Measurements from ENCODE around the gene COL23A1.

COL23A1 gene

GRCh38 chr5:178337334-178337741 lies 252.9 kb downstream of the COL23A1 start:
- DNase-seq (ENCODE audit: low read depth), result no peak

GRCh38 chr5:178336889-178337288 lies 253.3 kb downstream of the COL23A1 start:
- DNase-seq (ENCODE audit: low read depth), result no peak

GRCh38 chr5:178335302-178336030 lies 254.7 kb downstream of the COL23A1 start:
- DNase-seq (ENCODE audit: low read depth), result no peak

- DNase-seq (ENCODE audit: low read depth), result no peak
These were observed 255.3 kb downstream of the COL23A1 start for GRCh38 chr5:178334861-178335260.

GRCh38 chr5:178333821-178334481 lies 256.2 kb downstream of the COL23A1 start:
- DNase-seq (ENCODE audit: low read depth), result no peak

- DNase-seq (ENCODE audit: low read depth), result no peak
These were observed 258.0 kb downstream of the COL23A1 start for GRCh38 chr5:178332210-178332641.

GRCh38 chr5:178331491-178331996 lies 258.6 kb downstream of the COL23A1 start:
- DNase-seq (ENCODE audit: low read depth), result no peak

- DNase-seq (ENCODE audit: low read depth), result no peak
These were observed 259.3 kb downstream of the COL23A1 start for GRCh38 chr5:178330791-178331404.

- DNase-seq (ENCODE audit: low read depth), result no peak
These were observed 261.1 kb downstream of the COL23A1 start for GRCh38 chr5:178328826-178329730.

GRCh38 chr5:178327931-178328711 lies 262.1 kb downstream of the COL23A1 start:
- no peak for DNase-seq (ENCODE audit: low read depth)

GRCh38 chr5:178327446-178327845 lies 262.7 kb downstream of the COL23A1 start:
- no peak for DNase-seq (ENCODE audit: low read depth)

GRCh38 chr5:178326374-178326715 lies 263.8 kb downstream of the COL23A1 start:
- no peak for DNase-seq (ENCODE audit: low read depth)

- no peak for DNase-seq (ENCODE audit: low read depth)
These were observed 264.4 kb downstream of the COL23A1 start for GRCh38 chr5:178325679-178326373.

- DNase-seq (ENCODE audit: low read depth), result no peak
These were observed 264.9 kb downstream of the COL23A1 start for GRCh38 chr5:178325311-178325678.

GRCh38 chr5:178324481-178325310 lies 265.5 kb downstream of the COL23A1 start:
- DNase-seq (ENCODE audit: low read depth), result no peak

- no peak for DNase-seq (ENCODE audit: low read depth)
These were observed 266.2 kb downstream of the COL23A1 start for GRCh38 chr5:178323961-178324360.

- DNase-seq (ENCODE audit: low read depth), result no peak
These were observed 266.7 kb downstream of the COL23A1 start for GRCh38 chr5:178323541-178323865.

GRCh38 chr5:178322736-178323540 lies 267.3 kb downstream of the COL23A1 start:
- no peak for DNase-seq (ENCODE audit: low read depth)

- no peak for DNase-seq (ENCODE audit: low read depth)
These were observed 269.8 kb downstream of the COL23A1 start for GRCh38 chr5:178320281-178320855.
